ENCODE measurements around the gene ZMAT3.

- TF ChIP-seq CTCF (IDR thresholded peaks at IDR 0.05) (no peak), EP300 (IDR thresholded peaks at IDR 0.05) (no peak), POLR2AphosphoS5 (IDR thresholded peaks at IDR 0.05) (no peak)
These were observed 89.5 kb downstream of the ZMAT3 start for GRCh38 chr3:178982137-178982536.
